IMR-90 (cell line): ENCODE measurements around the gene DOCK10. TPM values are rescaled to one million over a fixed set of nuclear protein-coding genes. Genes with fewer than 3 reads are reported as not detected.

ENCODE experiments used
- ATAC-seq: fragments of 200-7000 bp; cut with Tn5 transposase; 2 replicates; pipeline ENCODE4 v1.9.1; 2020; ENCODE audit warnings: low read depth, mild to moderate bottlenecking, moderate library complexity
- BruUV-seq: library from RNA; stranded (reverse); fragments of 400-500 nt; replicated peaks from 2 replicates; lab custom pipeline; 2021; lab: Mats Ljungman, UMichigan
- CTCF ChIA-PET: fragments of 300-600 bp; formaldehyde crosslinking; extraction: SDS; loops from one replicate; lab custom pipeline; 2021; ENCODE audit warnings: antibody characterized with exemption; lab: Yijun Ruan, JAX
- POLR2A ChIA-PET: fragments of 300-600 bp; sonication (Branson Sonifier 250); formaldehyde crosslinking; loops from one replicate; lab custom pipeline; 2022; ENCODE audit warnings: antibody characterized with exemption; ENCODE audit not compliant: unreplicated experiment; lab: Charles Lee
- DNase-seq: peaks from one replicate; pipeline ENCODE4 v3.0.0; 2013
- H2AFZ ChIP-seq: replicated peaks from 2 replicates; pipeline ENCODE3; 2013; ENCODE audit warnings: low read length, mild to moderate bottlenecking; ENCODE audit not compliant: poor library complexity
- H2AK5ac ChIP-seq: 2 replicates; pipeline ENCODE4 v1.6.1; 2013; ENCODE audit warnings: low read depth, low read length, inconsistent platforms
- H2AK9ac ChIP-seq: replicated peaks from 2 replicates; pipeline ENCODE3; 2013; ENCODE audit warnings: mild to moderate bottlenecking, low read depth, low read length, moderate library complexity; ENCODE audit not compliant: poor library complexity
- H2BK120ac ChIP-seq: 2 replicates; pipeline ENCODE4 v1.6.1; 2013; ENCODE audit warnings: low read depth, low read length, inconsistent platforms
- H2BK15ac ChIP-seq: 3 replicates; pipeline ENCODE4 v1.6.1; 2013; ENCODE audit warnings: low read depth, low read length, inconsistent platforms
- H2BK20ac ChIP-seq: 2 replicates; pipeline ENCODE4 v1.6.1; 2013; ENCODE audit warnings: low read depth, mild to moderate bottlenecking, inconsistent platforms, low read length, moderate library complexity
- H2BK5ac ChIP-seq: 2 replicates; pipeline ENCODE4 v1.6.1; 2013; ENCODE audit warnings: mild to moderate bottlenecking, low read depth, low read length, inconsistent platforms; ENCODE audit not compliant: poor library complexity, severe bottlenecking
- H3K14ac ChIP-seq: replicated peaks from 2 replicates; pipeline ENCODE4 v1.6.1; 2013; ENCODE audit warnings: low read depth, low read length, inconsistent platforms
- H3K18ac ChIP-seq: 2 replicates; pipeline ENCODE4 v1.6.1; 2013; ENCODE audit warnings: low read depth, low read length, control low read depth
- H3K23ac ChIP-seq: 2 replicates; pipeline ENCODE4 v1.6.1; 2013; ENCODE audit warnings: low read depth, low read length, inconsistent platforms
- H3K27ac ChIP-seq: 2 replicates; pipeline ENCODE4 v1.5.1; 2013; ENCODE audit warnings: mild to moderate bottlenecking, control low read depth, low read length; ENCODE audit not compliant: insufficient read depth
- H3K27me3 ChIP-seq: 2 replicates; pipeline ENCODE4 v1.6.1; 2013; ENCODE audit warnings: low read length; ENCODE audit not compliant: control insufficient read depth, insufficient read depth
- H3K36me3 ChIP-seq: 2 replicates; pipeline ENCODE4 v1.6.1; 2013; ENCODE audit warnings: low read length, mixed read lengths; ENCODE audit not compliant: control insufficient read depth, insufficient read depth
- H3K4ac ChIP-seq: 2 replicates; pipeline ENCODE4 v1.6.1; 2013; ENCODE audit warnings: low read depth, low read length, inconsistent platforms
- H3K4me1 ChIP-seq: 2 replicates; pipeline ENCODE4 v1.6.1; 2013; ENCODE audit warnings: low read length, mixed read lengths; ENCODE audit not compliant: control insufficient read depth, insufficient read depth
- H3K4me2 ChIP-seq: 2 replicates; pipeline ENCODE4 v1.6.1; 2013; ENCODE audit warnings: low read depth, mild to moderate bottlenecking, control low read depth, low read length, moderate library complexity
- H3K4me3 ChIP-seq: 2 replicates; pipeline ENCODE4 v1.5.1; 2013; ENCODE audit warnings: low read depth, mild to moderate bottlenecking, control low read depth, low read length, moderate library complexity; ENCODE audit not compliant: insufficient read depth
- H3K56ac ChIP-seq: 2 replicates; pipeline ENCODE4 v1.6.1; 2013; ENCODE audit warnings: low read length, inconsistent platforms; ENCODE audit not compliant: insufficient read depth; ENCODE audit errors: extremely low read depth
- H3K79me1 ChIP-seq, 2 experiments: 2 replicates each; pipeline ENCODE4 v1.6.1; 2013; ENCODE audit warnings: low read length in 2 of 2, inconsistent platforms in 1 of 2, low read depth in 1 of 2
- H3K9ac ChIP-seq: 2 replicates; pipeline ENCODE4 v1.6.1; 2013; ENCODE audit warnings: low read depth, low read length, control low read depth
- H3K9me1 ChIP-seq: 2 replicates; pipeline ENCODE4 v1.6.1; 2013; ENCODE audit warnings: low read length, inconsistent platforms; ENCODE audit not compliant: insufficient read depth
- H3K9me3 ChIP-seq: 2 replicates; pipeline ENCODE4 v1.6.1; 2013; ENCODE audit warnings: low read length; ENCODE audit not compliant: control insufficient read depth, insufficient read depth
- H4K20me1 ChIP-seq: 2 replicates; pipeline ENCODE4 v1.6.1; 2013; ENCODE audit warnings: low read length, inconsistent platforms; ENCODE audit not compliant: insufficient read depth
- H4K5ac ChIP-seq: 2 replicates; pipeline ENCODE4 v1.6.1; 2013; ENCODE audit warnings: mild to moderate bottlenecking, low read depth, low read length, control low read depth
- H4K8ac ChIP-seq, 2 experiments: 2 replicates each; pipeline ENCODE4 v1.6.1; 2013; ENCODE audit warnings: low read depth in 2 of 2, low read length in 2 of 2, control low read depth in 1 of 2, inconsistent platforms in 1 of 2
- H4K91ac ChIP-seq: 2 replicates; pipeline ENCODE4 v1.6.1; 2013; ENCODE audit warnings: low read depth, low read length, inconsistent platforms; ENCODE audit not compliant: insufficient read depth
- MAFK ChIP-seq: IDR thresholded peaks from 2 replicates; pipeline ENCODE4 v1.6.1; 2012; ENCODE audit warnings: low read depth, low read length, improper control_type of control experiment
- RAD21 ChIP-seq: IDR thresholded peaks from 2 replicates; pipeline ENCODE4 v1.6.1; 2012; ENCODE audit warnings: low read length, improper control_type of control experiment
- WGBS, 2 experiments: methylation state at CpG; one replicate each; pipeline versions ENCODE4 v1.1.5 to v1.1.7; 2013; ENCODE audit warnings: missing lambda C conversion rate in 2 of 2; ENCODE audit not compliant: insufficient read length in 1 of 2; ENCODE audit errors: extremely low coverage in 2 of 2; 5-methylcytosine and 5-hydroxymethylcytosine counted together
- dilution Hi-C: fragments of 300-500 bp; cut with HindIII; formaldehyde crosslinking; loops from one replicate; pipeline ENCODE4 v1.14.3; 2018; ENCODE audit warnings: low sequenced_read_pairs; ENCODE audit not compliant: unreplicated experiment
- in situ Hi-C: fragments of 300-500 bp; cut with MboI; formaldehyde crosslinking; loops from 3 replicates; pipeline ENCODE4 v1.14.3; 2019; ENCODE audit warnings: low sequenced_read_pairs, inconsistent platforms, mixed read lengths
- intact Hi-C: fragments of 100-400 bp; cut with micrococcal nuclease; formaldehyde crosslinking; loops from 2 replicates; pipeline ENCODE4 v1.10.0; 2022
- polyA plus RNA-seq, 3 experiments: library from polyadenylated mRNA; depleted of rRNA; stranded (reverse); fragments of >200 nt; gene quantifications; 2 replicates each; pipeline ENCODE4 v1.2.3, GENCODE V29; 2012; ENCODE audit warnings: low replicate concordance in 1 of 3
- total RNA-seq: library from RNA; depleted of rRNA; stranded (reverse); fragments of >200 nt; gene quantifications from 2 replicates; pipeline ENCODE4 v1.2.3, GENCODE V29; 2012

The DOCK10 gene
- total and polyA plus RNA-seq, 2 of the 4 experiments (the other 2 are of a cell fraction), result 58.6 to 75.3 TPM

- H3K9ac ChIP-seq, result no peak overlapping the region
- no peak overlapping the region for H2BK15ac ChIP-seq
- WGBS, 2 experiments, result no CpG with 5 or more reads among the region's 1 CpG
- BruUV-seq, result no TSS peak
- H3K14ac ChIP-seq, result no peak overlapping the region
- H4K20me1 ChIP-seq, result no peaks in the 10 kb centered on the region
- no peak overlapping the region for H3K18ac ChIP-seq
- dilution Hi-C loops (no loop called here), in situ Hi-C loops (no loop called here), intact Hi-C loops (no loop called here)
- H3K27ac ChIP-seq, result no peak overlapping the region
- no peak overlapping the region for H2BK5ac ChIP-seq
- POLR2A ChIA-PET, result no interaction called here
- H3K4ac ChIP-seq, result no peak overlapping the region
- H4K5ac ChIP-seq, result no peak overlapping the region
- H2BK120ac ChIP-seq, result no peak overlapping the region
- H3K9me1 ChIP-seq, result no peaks in the 10 kb centered on the region
- H3K4me1 ChIP-seq, result no peaks in the 10 kb centered on the region; the same call in 1 of the 2 replicates
- H3K4me3 ChIP-seq, result no peak overlapping the region
- no peak overlapping the region for H4K8ac ChIP-seq
- no peaks in the 10 kb centered on the region for H3K79me1 ChIP-seq
- H3K9me3 ChIP-seq, result no peaks in the 10 kb centered on the region
- no peaks in the 10 kb centered on the region for H3K27me3 ChIP-seq
- no peak overlapping the region for H3K23ac ChIP-seq
- no peaks in the 10 kb centered on the region for H3K36me3 ChIP-seq
- 0 out of 2 replicates have a peak, but pooled peaks have one; percentile 12 for TF ChIP-seq MAFK
- no peak for TF ChIP-seq RAD21
- no peak overlapping the region for H2AK5ac ChIP-seq
- no peak for DNase-seq
- H3K56ac ChIP-seq, result no peak overlapping the region
- no peak for ATAC-seq
- no peak overlapping the region for H2BK20ac ChIP-seq
- CTCF ChIA-PET, result no interaction called here
- H2AK9ac ChIP-seq, result no peak overlapping the region
- H4K91ac ChIP-seq, result no peak overlapping the region
- no peak overlapping the region for H3K4me2 ChIP-seq
- no peak overlapping the region for H2AFZ ChIP-seq
These were observed 32.8 kb upstream of the DOCK10 start for GRCh38 chr2:225074919-225075681.
